WTC11 (cell line): Measurements from ENCODE around the gene IGFL4.

Source experiments
- ARID4B ChIP-seq: sonication (generic); formaldehyde crosslinking; IDR thresholded peaks from 2 replicates; pipeline ENCODE4 v1.8.0; 2023; ENCODE audit warnings: missing genetic modification reagents, mild to moderate bottlenecking, borderline replicate concordance
- CTCF ChIP-seq: fragments of 200-600 bp; IDR thresholded peaks from 2 replicates; pipeline ENCODE4 v1.8.0; 2022; ENCODE audit warnings: antibody characterized with exemption
- IRF2 ChIP-seq: sonication (generic); formaldehyde crosslinking; IDR thresholded peaks from 2 replicates; pipeline ENCODE4 v1.8.0; 2022; ENCODE audit warnings: low read depth, missing genetic modification reagents, borderline replicate concordance
- NR1H2 ChIP-seq: sonication (generic); formaldehyde crosslinking; IDR thresholded peaks from 2 replicates; pipeline ENCODE4 v1.9.0; 2021; ENCODE audit warnings: mild to moderate bottlenecking, moderate library complexity, missing genetic modification reagents
- USF1 ChIP-seq: sonication (generic); formaldehyde crosslinking; IDR thresholded peaks from 2 replicates; pipeline ENCODE4 v1.8.0; 2022; ENCODE audit warnings: mild to moderate bottlenecking, missing genetic modification reagents
- ZNF219 ChIP-seq: sonication (generic); formaldehyde crosslinking; IDR thresholded peaks from 2 replicates; pipeline ENCODE4 v1.8.0; 2023; ENCODE audit warnings: missing genetic modification reagents, mild to moderate bottlenecking, borderline replicate concordance
- ZNF512 ChIP-seq: sonication (generic); formaldehyde crosslinking; IDR thresholded peaks from 2 replicates; pipeline ENCODE4 v1.8.1; 2022; ENCODE audit warnings: missing genetic modification reagents, borderline replicate concordance

GRCh38 chr19:46067691-46068090 is 26.9 kb upstream of the IGFL4 start:
- TF ChIP-seq CTCF (no peak), ZNF219 (no peak), NR1H2 (no peak), ARID4B (CRISPR knock-in tag) (no peak), ZNF512 (CRISPR knock-in tag) (no peak), USF1 (CRISPR knock-in tag) (no peak), IRF2 (CRISPR knock-in tag) (no peak)
